SU-DHL-6 (cell line): ENCODE data around the gene MOV10L1.

Experiments used
- H2AFZ ChIP-seq: fragments of 200-600 bp; sonication (generic); 2 replicates; pipeline ENCODE4 v1.6.1; 2014; ENCODE audit warnings: low read depth, mild to moderate bottlenecking, moderate library complexity, mixed read lengths, antibody characterized with exemption, low read length; ENCODE audit not compliant: severe bottlenecking
- H3F3A ChIP-seq: fragments of 200-600 bp; shearing (Covaris generic); 2 replicates; pipeline ENCODE4 v1.6.0; 2016; ENCODE audit warnings: antibody characterized with exemption, mild to moderate bottlenecking; ENCODE audit not compliant: insufficient read depth
- H3K27ac ChIP-seq: fragments of 200-600 bp; sonication (generic); 2 replicates; pipeline ENCODE4 v1.5.1; 2016; ENCODE audit warnings: low read depth, mild to moderate bottlenecking, low read length, moderate library complexity, mixed read lengths
- H3K27me3 ChIP-seq: fragments of 200-600 bp; sonication (generic), shearing (Covaris generic); 2 replicates; pipeline ENCODE4 v1.6.0; 2014; ENCODE audit warnings: mild to moderate bottlenecking, low read length
- H3K36me3 ChIP-seq: fragments of 200-600 bp; sonication (generic); 2 replicates; pipeline ENCODE4 v1.6.1; 2014; ENCODE audit warnings: mild to moderate bottlenecking, low read length, mixed read lengths
- H3K4me2 ChIP-seq: fragments of 300-600, 200-600 bp; shearing (Covaris generic), sonication (generic); 2 replicates; pipeline ENCODE4 v1.6.0; 2014; ENCODE audit warnings: low read length, low read depth, mild to moderate bottlenecking; ENCODE audit not compliant: poor library complexity, severe bottlenecking
- H3K4me3 ChIP-seq: fragments of 200-600 bp; sonication (generic); 2 replicates; pipeline ENCODE4 v1.5.1; 2014; ENCODE audit warnings: antibody characterized with exemption, low read length, mild to moderate bottlenecking, mixed read lengths; ENCODE audit not compliant: insufficient read depth, poor library complexity, severe bottlenecking
- H3K79me2 ChIP-seq: fragments of 200-600 bp; sonication (generic); 2 replicates; pipeline ENCODE4 v1.6.1; 2014; ENCODE audit warnings: mild to moderate bottlenecking, low read length, moderate library complexity; ENCODE audit not compliant: insufficient read depth
- H3K9ac ChIP-seq: fragments of 200-600 bp; sonication (generic); 2 replicates; pipeline ENCODE4 v1.7.0; 2014; ENCODE audit warnings: mild to moderate bottlenecking, low read length
- H3K9me2 ChIP-seq: fragments of 200-600 bp; sonication (generic); replicated peaks from 2 replicates; pipeline ENCODE4 v1.6.1; 2014; ENCODE audit warnings: low read length; ENCODE audit not compliant: insufficient read depth
- H3K9me3 ChIP-seq: fragments of 200-600 bp; sonication (generic); 2 replicates; pipeline ENCODE4 v1.6.1; 2014; ENCODE audit warnings: low read length, mixed read lengths; ENCODE audit not compliant: insufficient read depth
- H4K20me1 ChIP-seq: fragments of 200-600 bp; sonication (generic); 2 replicates; pipeline ENCODE4 v1.6.1; 2014; ENCODE audit warnings: low read depth, mild to moderate bottlenecking, antibody characterized with exemption, low read length, moderate library complexity, mixed read lengths
- CTCF ChIP-seq: fragments of 200-600 bp; sonication (generic); IDR thresholded peaks from one replicate; pipeline ENCODE4 v1.5.1; 2017; ENCODE audit warnings: antibody characterized with exemption, mild to moderate bottlenecking, low read length, moderate library complexity; ENCODE audit not compliant: insufficient read depth, poor library complexity, severe bottlenecking
- EZH2phosphoT487 ChIP-seq: fragments of 200-600 bp; sonication (generic), shearing (Covaris generic); conservative IDR thresholded peaks from 2 replicates; pipeline ENCODE4 v1.6.1; 2018; ENCODE audit warnings: mild to moderate bottlenecking, antibody characterized with exemption, low read length, moderate library complexity, mixed read lengths

The MOV10L1 gene

DNA sequence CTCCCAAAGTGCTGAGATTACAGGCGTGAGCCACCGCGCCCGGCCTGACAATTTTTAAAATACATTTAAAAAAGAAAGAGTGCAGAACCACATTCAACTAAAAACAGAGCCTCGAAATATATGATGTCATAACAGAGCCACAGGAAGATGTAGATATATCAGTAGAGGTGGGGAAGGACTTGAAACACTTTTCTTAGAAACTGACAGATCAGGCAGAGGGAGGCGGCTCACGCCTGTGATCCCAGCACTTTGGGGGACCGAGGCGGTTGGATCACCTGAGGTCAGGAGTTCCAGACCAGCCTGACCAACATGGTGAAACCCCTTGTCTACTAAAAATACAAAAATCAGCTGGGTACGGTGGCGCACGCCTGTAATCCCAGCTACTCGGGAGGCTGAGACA lies 11.6 kb upstream of the MOV10L1 start:
- no peaks in the 10 kb centered on the region for H3K79me2 ChIP-seq
- no peaks in the 10 kb centered on the region for H3K9me2 ChIP-seq
- no peak overlapping the region for H3K4me3 ChIP-seq
- no peaks in the 10 kb centered on the region for H3K9me3 ChIP-seq
- TF ChIP-seq CTCF: no peak
- TF ChIP-seq EZH2phosphoT487: no peak
- no peaks in the 10 kb centered on the region for H4K20me1 ChIP-seq
- no peak overlapping the region for H3K4me2 ChIP-seq
- no peak overlapping the region for H3K9ac ChIP-seq
- no peaks in the 10 kb centered on the region for H3K36me3 ChIP-seq
- H3F3A ChIP-seq: no peaks in the 10 kb centered on the region
- H3K27ac ChIP-seq: no peak overlapping the region
- no peak overlapping the region for H2AFZ ChIP-seq
- no peaks in the 10 kb centered on the region for H3K27me3 ChIP-seq

DNA sequence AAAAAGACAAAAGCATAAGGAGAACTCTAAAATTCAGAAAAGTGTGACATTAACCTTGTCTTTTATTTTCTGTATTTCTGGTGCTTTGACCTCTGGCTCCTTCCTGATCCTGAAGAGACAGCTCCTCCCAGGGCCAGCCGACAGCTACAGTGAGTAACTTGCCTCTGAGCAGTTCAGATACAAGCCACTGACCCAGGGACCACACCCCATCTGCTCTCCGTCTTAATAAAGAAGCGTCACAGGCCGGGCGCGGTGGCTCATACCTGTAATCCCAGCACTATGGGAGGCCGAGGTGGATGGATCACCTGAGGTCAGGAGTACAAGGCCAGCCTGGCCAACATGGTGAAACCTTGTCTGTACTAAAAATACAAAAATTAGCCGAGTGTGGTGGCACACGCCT lies 11.0 kb upstream of the MOV10L1 start:
- TF ChIP-seq CTCF: no peak
- no peak for TF ChIP-seq EZH2phosphoT487
- no peak overlapping the region for H3K4me3 ChIP-seq

GRCh38 chr22:50080077-50080465 lies 9.7 kb upstream of the MOV10L1 start:
- no peaks in the 10 kb centered on the region for H4K20me1 ChIP-seq
- no peak overlapping the region for H3K4me2 ChIP-seq
- H3K9ac ChIP-seq: no peak overlapping the region
- H3K9me2 ChIP-seq: no peaks in the 10 kb centered on the region
- no peaks in the 10 kb centered on the region for H3F3A ChIP-seq
- H3K4me3 ChIP-seq: no peak overlapping the region
- no peaks in the 10 kb centered on the region for H3K27me3 ChIP-seq
- TF ChIP-seq EZH2phosphoT487 (no peak), CTCF (no peak)
- H2AFZ ChIP-seq: no peak overlapping the region
- no peaks in the 10 kb centered on the region for H3K36me3 ChIP-seq
- H3K27ac ChIP-seq: no peak overlapping the region
- no peaks in the 10 kb centered on the region for H3K9me3 ChIP-seq
- no peaks in the 10 kb centered on the region for H3K79me2 ChIP-seq

More for the DNA sequence above, 11.0 kb upstream of the MOV10L1 start:
- no peak overlapping the region for H3K4me2 ChIP-seq
- H3K36me3 ChIP-seq: no peaks in the 10 kb centered on the region
- H3K27ac ChIP-seq: no peak overlapping the region
- H3K27me3 ChIP-seq: no peaks in the 10 kb centered on the region
- H3F3A ChIP-seq: no peaks in the 10 kb centered on the region
- no peaks in the 10 kb centered on the region for H4K20me1 ChIP-seq
- no peaks in the 10 kb centered on the region for H3K9me3 ChIP-seq
- no peaks in the 10 kb centered on the region for H3K9me2 ChIP-seq
- H2AFZ ChIP-seq: no peak overlapping the region
- no peaks in the 10 kb centered on the region for H3K79me2 ChIP-seq
- H3K9ac ChIP-seq: no peak overlapping the region
